ENCODE results near the gene DDX3X.

- TF ChIP-seq PBX3 (IDR thresholded peaks at IDR 0.05; ENCODE audit: insufficient replicate concordance, low read depth, low read length) (no peak), CBX3 (IDR thresholded peaks at IDR 0.05; ENCODE audit: borderline replicate concordance, low read depth) (no peak), CTCF (IDR thresholded peaks at IDR 0.05 in 2 of 3, conservative IDR thresholded peaks at IDR 0.05 in 1 of 3; ENCODE audit: control insufficient read depth in 2 of 3, extremely low read depth in 1 of 3, insufficient read depth in 1 of 3, low read depth in 3 of 3, low read length in 3 of 3) (no peak), RAD21 (IDR thresholded peaks at IDR 0.05; ENCODE audit: insufficient read depth, low read depth, low read length) (no peak), HSF1 (IDR thresholded peaks at IDR 0.05; ENCODE audit: low read depth, low read length) (no peak), SPI1 (IDR thresholded peaks at IDR 0.05; ENCODE audit: borderline replicate concordance, insufficient read depth, low read depth, low read length) (no peak), REST (IDR thresholded peaks at IDR 0.05; ENCODE audit: low read depth, low read length) (no peak), EZH2 (IDR thresholded peaks at IDR 0.05; ENCODE audit: borderline replicate concordance, control insufficient read depth, low read depth, low read length) (no peak), FOS (IDR thresholded peaks at IDR 0.05; ENCODE audit: borderline replicate concordance, extremely low read depth, insufficient read length) (no peak)
Measured at GRCh38 chrX:41351923-41352322, 18.0 kb downstream of the DDX3X start.

Data from GM12878 (cell line).